Measurements from ENCODE around the gene RPL29. TPM values are rescaled to one million over a fixed set of nuclear protein-coding genes. Genes with fewer than 3 reads are reported as not detected.

RPL29 gene
- total and polyA plus RNA-seq, 2 of the 4 experiments (the other 2 are of a cell fraction): 2,081 to 2,126 TPM

DNA sequence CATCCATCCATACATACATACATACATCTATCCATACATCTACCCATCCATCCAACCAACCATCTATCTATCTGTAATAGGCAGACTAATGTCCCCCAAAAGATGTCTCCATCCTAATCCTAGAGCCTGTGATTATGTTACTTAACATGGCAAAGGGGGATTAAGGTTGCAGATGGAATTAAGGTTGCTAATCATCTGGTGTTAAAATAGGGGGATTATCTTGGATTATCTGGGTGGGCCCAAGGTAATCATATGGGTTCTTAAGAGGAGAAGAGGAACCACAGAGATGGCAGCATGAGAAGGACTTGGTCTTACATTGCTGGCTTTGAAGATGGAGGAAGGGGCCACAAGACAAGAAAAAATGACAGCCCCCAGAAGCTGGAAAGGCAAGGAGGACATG, 14.7 kb upstream of the RPL29 start:
- Histone ChIP-seq H2AK9ac (replicated peaks; ENCODE audit: low read depth, low read length, poor library complexity) (no peak overlapping the region), H3K4me3 (ENCODE audit: insufficient read depth, low read depth, low read length) (no peak overlapping the region), H3K36me3 (ENCODE audit: control insufficient read depth, insufficient read depth, low read length) (no peaks in the 10 kb centered on the region), H3K79me1 (ENCODE audit: low read depth in 1 of 2, low read length in 2 of 2) (no peaks in the 10 kb centered on the region), H3K56ac (ENCODE audit: extremely low read depth, insufficient read depth, low read length) (no peak overlapping the region), H3K14ac (replicated peaks; ENCODE audit: low read depth, low read length) (no peak overlapping the region), H3K9me3 (ENCODE audit: control insufficient read depth, insufficient read depth, low read length) (no peaks in the 10 kb centered on the region), H2BK120ac (ENCODE audit: low read depth, low read length) (no peak overlapping the region), H3K9ac (ENCODE audit: low read depth, low read length) (no peak overlapping the region), H2BK5ac (ENCODE audit: low read depth, low read length, poor library complexity, severe bottlenecking) (no peak overlapping the region), H4K8ac (ENCODE audit: low read depth in 2 of 2, low read length in 2 of 2) (no peak overlapping the region), H4K20me1 (ENCODE audit: insufficient read depth, low read length) (no peaks in the 10 kb centered on the region), H3K27ac (ENCODE audit: insufficient read depth, low read length) (no peak overlapping the region), H3K23ac (ENCODE audit: low read depth, low read length) (no peak overlapping the region), H2BK20ac (ENCODE audit: low read depth, low read length) (no peak overlapping the region), H3K18ac (ENCODE audit: low read depth, low read length) (no peak overlapping the region), H4K91ac (ENCODE audit: insufficient read depth, low read depth, low read length) (no peak overlapping the region), H3K4ac (ENCODE audit: low read depth, low read length) (no peak overlapping the region), H3K4me2 (ENCODE audit: low read depth, low read length) (no peak overlapping the region), H3K4me1 (ENCODE audit: control insufficient read depth, insufficient read depth, low read length) (peaks cover 8% of the 10 kb centered on the region), H3K9me1 (ENCODE audit: insufficient read depth, low read length) (no peaks in the 10 kb centered on the region), H2BK15ac (ENCODE audit: low read depth, low read length) (no peak overlapping the region), H4K5ac (ENCODE audit: low read depth, low read length) (no peak overlapping the region), H3K27me3 (ENCODE audit: control insufficient read depth, insufficient read depth, low read length) (no peaks in the 10 kb centered on the region), H2AK5ac (ENCODE audit: low read depth, low read length) (no peak overlapping the region), H2AFZ (replicated peaks; ENCODE audit: low read length, poor library complexity) (no peak overlapping the region)
- in situ Hi-C loops (cut with MboI; ENCODE audit: low sequenced_read_pairs): loop anchor here (5.0 kb wide), 1 partner anchor 37 kb away; no protein-coding TSS in a partner anchor
- intact Hi-C loops (cut with micrococcal nuclease): no loop called here
- CTCF ChIA-PET: no interaction called here
- POLR2A ChIA-PET (ENCODE audit: unreplicated experiment): no interaction called here
- no peak for DNase-seq
- dilution Hi-C loops (cut with HindIII; ENCODE audit: low sequenced_read_pairs, unreplicated experiment): no loop called here
- no TSS peak for BruUV-seq (replicated peaks)
- no peak for ATAC-seq (ENCODE audit: low read depth)
- no peak for TF ChIP-seq MXI1 (IDR thresholded peaks at IDR 0.05; ENCODE audit: borderline replicate concordance, low read depth, low read length)

Measured in IMR-90 (cell line).